Mesothelial cell of epicardium (in vitro differentiated cells): Measurements from ENCODE around the gene MAP7D3. TPM values are rescaled to one million over a fixed set of nuclear protein-coding genes. Genes with fewer than 3 reads are reported as not detected.

Experiments used
- DNase-seq, 2 experiments: peaks; one replicate each; pipeline ENCODE4 v3.0.0; 2021; ENCODE audit warnings: low spot score in 2 of 2; ENCODE audit not compliant: unreplicated experiment in 2 of 2
- H3K27ac Mint-ChIP-seq: 2 replicates; pipeline ENCODE4 v1.8.0; 2021; ENCODE audit warnings: mixed read lengths
- H3K27me3 Mint-ChIP-seq: 2 replicates; pipeline ENCODE4 v1.8.0; 2021; ENCODE audit warnings: low read depth, mixed read lengths
- H3K36me3 Mint-ChIP-seq: 2 replicates; pipeline ENCODE4 v1.8.0; 2021; ENCODE audit warnings: mixed read lengths
- H3K4me1 Mint-ChIP-seq: 2 replicates; pipeline ENCODE4 v1.8.0; 2021; ENCODE audit warnings: mixed read lengths
- H3K4me3 Mint-ChIP-seq: 2 replicates; pipeline ENCODE4 v1.8.0; 2021; ENCODE audit warnings: mild to moderate bottlenecking, moderate library complexity, mixed read lengths
- H3K9me3 Mint-ChIP-seq: 2 replicates; pipeline ENCODE4 v1.8.0; 2021; ENCODE audit warnings: mixed read lengths
- CTCF ChIP-seq: fragments of 200-600 bp; sonication (generic); IDR thresholded peaks from one replicate; pipeline ENCODE4 v1.5.0; 2021; ENCODE audit warnings: antibody characterized with exemption; ENCODE audit not compliant: unreplicated experiment
- total RNA-seq: library from RNA; stranded (reverse); gene quantifications from 3 replicates; pipeline ENCODE4 v1.2.1, GENCODE V29; 2021

The MAP7D3 gene
- total RNA-seq, 1 donor from 2014 or later: 10.4 TPM

GRCh38 chrX:136227074-136227473 is 24.1 kb downstream of the MAP7D3 start:
- H3K27me3 Mint-ChIP-seq: no peaks in the 10 kb centered on the region
- no peaks in the 10 kb centered on the region for H3K4me1 Mint-ChIP-seq
- DNase-seq: no peak
- no peak for TF ChIP-seq CTCF
- no peak overlapping the region for H3K4me3 Mint-ChIP-seq
- peaks cover 21% of the 10 kb centered on the region for H3K9me3 Mint-ChIP-seq
- H3K27ac Mint-ChIP-seq: no peak overlapping the region
- H3K36me3 Mint-ChIP-seq: peaks cover 21% of the 10 kb centered on the region

DNA sequence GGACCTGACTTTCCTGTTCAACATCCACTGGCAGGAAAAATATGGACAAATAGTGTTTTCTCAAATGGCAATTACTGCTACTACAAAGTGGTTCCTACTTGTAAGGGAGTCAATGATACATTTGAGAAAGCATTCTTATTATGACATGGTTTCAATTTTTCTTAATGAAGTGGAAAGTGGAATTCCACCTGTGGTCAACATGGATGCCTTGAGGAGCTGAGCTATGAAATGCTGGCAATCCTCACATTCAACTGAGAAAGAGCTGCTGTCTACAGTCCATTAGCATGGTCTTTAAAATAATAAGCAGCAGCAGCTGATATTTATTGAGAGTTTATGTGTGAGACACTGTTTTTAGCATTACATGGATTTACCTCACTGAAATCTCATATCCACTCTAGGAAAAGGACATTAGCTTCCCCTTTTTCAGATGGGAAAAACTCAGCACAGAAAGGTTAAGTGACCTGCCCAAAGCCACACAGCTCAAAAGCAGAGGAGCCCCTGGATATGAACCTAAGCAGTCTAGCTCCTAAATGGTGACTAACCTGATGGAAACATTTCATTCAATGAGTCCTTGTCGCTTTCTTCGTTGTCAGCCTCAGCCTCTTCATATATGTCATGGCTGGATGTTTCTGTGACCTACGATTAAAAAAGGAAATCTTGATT is 29.2 kb downstream of the MAP7D3 start:
- no peaks in the 10 kb centered on the region for H3K4me1 Mint-ChIP-seq
- H3K9me3 Mint-ChIP-seq: peaks cover 9% of the 10 kb centered on the region
- no peaks in the 10 kb centered on the region for H3K27me3 Mint-ChIP-seq
- peaks cover 29% of the 10 kb centered on the region for H3K36me3 Mint-ChIP-seq
- H3K4me3 Mint-ChIP-seq: no peak overlapping the region
- DNase-seq: no peak
- no peak overlapping the region for H3K27ac Mint-ChIP-seq
- no peak for TF ChIP-seq CTCF

- Mint-ChIP-seq H3K4me1 (no peaks in the 10 kb centered on the region), H3K27ac (no peak overlapping the region), H3K9me3 (peaks cover 9% of the 10 kb centered on the region), H3K4me3 (no peak overlapping the region), H3K27me3 (no peaks in the 10 kb centered on the region), H3K36me3 (peaks cover 29% of the 10 kb centered on the region)
- DNase-seq: no peak
- TF ChIP-seq CTCF: no peak
Measured at GRCh38 chrX:136220951-136221350, 30.2 kb downstream of the MAP7D3 start.

DNA sequence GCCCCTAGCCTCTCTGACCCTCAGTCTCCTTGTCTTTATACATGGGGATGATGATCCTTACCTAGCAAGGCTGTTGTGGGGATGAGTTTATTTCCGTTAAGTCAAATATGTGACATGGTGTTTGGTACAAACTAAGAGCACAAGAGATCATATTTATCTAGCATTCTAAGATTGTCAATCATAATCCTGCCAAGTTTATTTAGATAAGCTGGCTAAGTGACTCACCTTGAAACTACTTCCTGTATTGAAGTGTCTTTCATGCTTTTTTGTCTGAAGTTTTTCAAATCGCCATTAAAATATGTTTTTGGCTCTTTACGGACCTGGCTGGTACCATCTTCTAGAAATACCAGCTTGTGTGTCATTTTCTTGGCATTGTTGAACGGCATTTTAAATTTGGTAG is 30.7 kb downstream of the MAP7D3 start:
- H3K27me3 Mint-ChIP-seq: no peaks in the 10 kb centered on the region
- DNase-seq: no peak
- TF ChIP-seq CTCF: no peak
- H3K4me3 Mint-ChIP-seq: no peak overlapping the region
- H3K9me3 Mint-ChIP-seq: peaks cover 9% of the 10 kb centered on the region
- no peak overlapping the region for H3K27ac Mint-ChIP-seq
- peaks cover 27% of the 10 kb centered on the region for H3K36me3 Mint-ChIP-seq
- H3K4me1 Mint-ChIP-seq: no peaks in the 10 kb centered on the region

- H3K36me3 Mint-ChIP-seq: peaks cover 27% of the 10 kb centered on the region
- H3K9me3 Mint-ChIP-seq: peaks cover 9% of the 10 kb centered on the region
- no peaks in the 10 kb centered on the region for H3K27me3 Mint-ChIP-seq
- no peak for TF ChIP-seq CTCF
- no peak overlapping the region for H3K4me3 Mint-ChIP-seq
- DNase-seq: no peak
- H3K4me1 Mint-ChIP-seq: peaks cover under 1% of the 10 kb centered on the region
- no peak overlapping the region for H3K27ac Mint-ChIP-seq
Measured at GRCh38 chrX:136219893-136220292, 31.3 kb downstream of the MAP7D3 start.

DNA sequence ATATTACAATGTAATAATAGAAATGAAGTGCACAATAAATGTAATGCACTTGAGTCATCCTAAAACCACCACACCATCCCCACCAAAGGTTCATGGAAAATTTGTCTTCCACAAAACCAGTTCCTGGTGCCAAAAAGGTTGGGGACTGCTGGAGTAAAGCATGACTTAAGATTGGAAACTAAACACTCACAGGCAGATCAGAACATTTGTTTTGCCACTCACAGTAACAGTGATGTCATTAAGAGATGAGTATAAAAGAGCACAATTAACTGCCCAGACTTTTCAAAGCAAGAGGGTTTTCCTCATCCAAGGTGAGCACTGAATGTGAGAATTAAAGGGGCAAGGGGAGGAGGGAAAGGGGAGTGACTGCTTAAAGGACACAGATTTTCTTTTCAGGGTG is 35.6 kb downstream of the MAP7D3 start:
- no peak overlapping the region for H3K27ac Mint-ChIP-seq
- no peaks in the 10 kb centered on the region for H3K27me3 Mint-ChIP-seq
- H3K4me3 Mint-ChIP-seq: no peak overlapping the region
- H3K36me3 Mint-ChIP-seq: peaks cover 19% of the 10 kb centered on the region
- peaks cover 6% of the 10 kb centered on the region for H3K4me1 Mint-ChIP-seq
- no peak for DNase-seq
- peaks cover 4% of the 10 kb centered on the region for H3K9me3 Mint-ChIP-seq
- TF ChIP-seq CTCF: no peak
